ENCODE results near the gene RANBP1. TPM values are rescaled to one million over a fixed set of nuclear protein-coding genes. Genes with fewer than 3 reads are reported as not detected.
A peak's percentile ranks its signal among the peaks of the same experiment; 100 is the strongest.

Gene RANBP1
- total RNA-seq, 4 donors from 2014 or later: 135 to 238 (median 176) TPM

- TF ChIP-seq CTCF (IDR thresholded peaks at IDR 0.05) (no peak), EP300 (IDR thresholded peaks at IDR 0.05) (no peak), POLR2A (IDR thresholded peaks at IDR 0.05) (no peak)
Observed at GRCh38 chr22:20140107-20140445, 24.2 kb downstream of the RANBP1 start.

GRCh38 chr22:20140521-20140964, 24.6 kb downstream of the RANBP1 start:
- peaks cover 0 to 68% (median 0%) of the 10 kb centered on the region in 3 donors for H3K36me3 ChIP-seq

More at GRCh38 chr22:20140107-20140445, 24.2 kb downstream of the RANBP1 start:
- H3K4me1 ChIP-seq: peaks cover 0 to 54% (median 32%) of the 10 kb centered on the region in 4 donors
- DNase-seq (ENCODE audit: low spot score in 2 of 2): no peak
- H3K36me3 ChIP-seq: peaks cover 0 to 63% (median 0%) of the 10 kb centered on the region in 3 donors
- H3K4me3 ChIP-seq: no peak overlapping the region
- 86% methylated on average over 11 of the region's 11 CpGs; no CpG with 5 or more reads in 1 of the 2 donors for WGBS, 2 donors
- no peaks in the 10 kb centered on the region for H3K27me3 ChIP-seq
- peak overlapping the region; percentile 31 to 94 (median 60) for H3K27ac ChIP-seq
- H3K9me3 ChIP-seq: no peaks in the 10 kb centered on the region

GRCh38 chr22:20141186-20142077, 25.5 kb downstream of the RANBP1 start:
- Histone ChIP-seq H3K4me1 (peaks cover 0 to 43% (median 19%) of the 10 kb centered on the region in 4 donors), H3K27me3 (no peaks in the 10 kb centered on the region), H3K27ac (peak overlapping the region in 2 of 4 donors; percentile 82 to 94), H3K9me3 (no peaks in the 10 kb centered on the region), H3K36me3 (peaks cover 0 to 77% (median 0%) of the 10 kb centered on the region in 3 donors), H3K4me3 (no peak overlapping the region)
- WGBS, 2 donors: 72 to 77% methylated on average over 14 to 19 of the region's 22 CpGs
- TF ChIP-seq POLR2A (IDR thresholded peaks at IDR 0.05) (no peak), EP300 (IDR thresholded peaks at IDR 0.05) (peak in 1 of 2 donors; percentile 80), CTCF (IDR thresholded peaks at IDR 0.05) (no peak)
- DNase-seq (ENCODE audit: low spot score in 2 of 2): no peak

More at GRCh38 chr22:20140521-20140964, 24.6 kb downstream of the RANBP1 start:
- 83 to 90% methylated on average over 9 to 10 of the region's 17 CpGs for WGBS, 2 donors
- DNase-seq (ENCODE audit: low spot score in 2 of 2): no peak
- TF ChIP-seq CTCF (IDR thresholded peaks at IDR 0.05) (no peak), EP300 (IDR thresholded peaks at IDR 0.05) (no peak), POLR2A (IDR thresholded peaks at IDR 0.05) (no peak)
- Histone ChIP-seq H3K9me3 (no peaks in the 10 kb centered on the region), H3K4me1 (peaks cover 0 to 50% (median 27%) of the 10 kb centered on the region in 4 donors), H3K27me3 (no peaks in the 10 kb centered on the region), H3K27ac (peak overlapping the region; percentile 31 to 94 (median 60)), H3K4me3 (no peak overlapping the region)

- TF ChIP-seq CTCF (IDR thresholded peaks at IDR 0.05) (no peak), EP300 (IDR thresholded peaks at IDR 0.05) (no peak), POLR2A (IDR thresholded peaks at IDR 0.05) (no peak)
- peak overlapping the region; percentile 26 to 94 (median 72) for H3K27ac ChIP-seq
- H3K27me3 ChIP-seq: no peaks in the 10 kb centered on the region
- H3K9me3 ChIP-seq: no peaks in the 10 kb centered on the region
- H3K4me1 ChIP-seq: peaks cover 0 to 33% (median 5%) of the 10 kb centered on the region in 4 donors
- no peak for DNase-seq (ENCODE audit: low spot score in 2 of 2)
- peaks cover 0 to 92% (median 0%) of the 10 kb centered on the region in 3 donors for H3K36me3 ChIP-seq
- no peak overlapping the region for H3K4me3 ChIP-seq
- WGBS, 2 donors: 92% methylated on average over 51 to 59 of the region's 65 CpGs
Observed at GRCh38 chr22:20142711-20143621, 27.1 kb downstream of the RANBP1 start.

Data from tibial nerve (tissue), 4 donors.